GM19351 (cell line): Measurements from ENCODE around the gene TTC34.
"Not testable (repeated sequence)": the region's sequence is repeated elsewhere in the genome, so short reads cannot be mapped to it uniquely, and the experiment has no call there.

Experiments
- ATAC-seq: cut with Tn5 transposase; IDR thresholded peaks from one replicate; pipeline ENCODE4 v1.9.1; 2021; ENCODE audit warnings: mild to moderate bottlenecking, moderate library complexity; ENCODE audit not compliant: unreplicated experiment

Gene TTC34

DNA sequence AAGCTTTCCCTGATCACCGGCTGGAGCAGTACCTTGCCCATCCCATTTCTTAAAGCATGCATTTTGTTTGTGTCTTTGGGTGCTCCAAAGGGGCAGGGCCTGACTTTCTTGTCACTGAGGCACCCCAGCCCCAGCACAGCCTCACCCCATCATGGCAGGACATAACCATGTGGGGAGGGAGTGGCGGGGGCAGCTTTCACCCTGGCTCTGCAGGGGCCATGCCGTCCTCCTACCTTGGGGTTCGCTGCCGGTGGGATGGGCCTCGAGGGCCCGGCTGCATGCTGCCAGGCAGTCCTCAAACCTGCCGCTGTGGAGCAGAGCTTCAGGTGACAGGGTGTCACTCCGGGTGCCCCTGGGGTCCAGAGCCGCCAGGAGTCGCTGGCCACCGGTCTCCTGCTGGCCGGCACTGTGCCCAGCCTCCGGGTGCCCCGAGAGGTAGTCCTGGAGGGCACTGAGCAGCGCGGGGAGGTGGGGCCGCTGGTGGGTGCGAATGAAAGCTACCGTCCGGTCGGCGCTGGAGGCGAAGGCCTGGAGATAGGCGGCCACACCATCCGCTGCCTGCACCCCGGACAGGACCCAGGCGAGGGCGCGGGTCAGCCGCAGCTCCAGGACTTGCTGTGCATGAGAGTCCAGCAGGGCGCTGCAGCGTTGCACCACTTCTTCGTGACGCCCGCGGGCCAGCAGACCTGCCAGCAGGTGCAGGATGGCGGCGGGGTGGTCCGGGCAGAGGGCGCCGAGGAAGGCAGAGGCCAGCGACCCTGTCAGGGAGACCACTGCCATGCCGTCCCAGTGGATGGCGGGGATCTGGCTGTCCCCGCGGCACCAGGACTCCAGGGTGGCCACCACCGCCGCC, 1.5 kb downstream of the TTC34 start:
- no peak for ATAC-seq

DNA sequence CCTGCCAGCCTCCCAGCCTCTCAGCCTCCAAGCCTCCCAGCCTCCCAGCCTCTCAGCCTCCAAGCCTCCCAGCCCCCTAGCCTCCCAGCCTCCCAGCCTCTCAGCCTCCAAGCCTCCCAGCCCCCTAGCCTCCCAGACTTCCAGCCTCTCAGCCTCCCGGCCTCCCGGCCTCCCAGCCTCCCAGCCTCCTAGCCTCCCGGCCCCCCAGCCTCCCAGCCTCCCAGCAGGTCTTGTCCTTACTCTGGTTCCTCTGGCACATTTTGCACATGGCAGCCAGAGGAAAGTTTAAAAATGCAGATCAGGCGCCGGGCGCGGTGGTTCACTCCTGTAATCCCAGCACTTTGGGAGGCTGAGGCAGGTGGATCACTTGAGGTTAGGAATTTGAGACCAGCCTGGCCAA, 2.5 kb downstream of the TTC34 start:
- not testable (repeated sequence) for ATAC-seq

DNA sequence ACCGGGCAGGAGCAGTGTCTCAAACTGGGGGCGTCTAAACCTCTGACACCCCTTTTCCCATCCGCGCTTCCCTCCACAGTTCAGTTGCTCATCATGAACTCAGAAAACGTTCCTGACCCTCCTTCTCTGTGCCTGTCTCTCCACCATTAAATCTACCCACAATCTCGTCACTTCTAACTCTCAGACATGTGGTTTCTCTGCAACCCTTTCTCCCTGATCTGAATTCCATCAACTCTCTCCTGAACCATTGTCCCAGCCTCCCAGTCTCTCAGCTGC, 3.8 kb downstream of the TTC34 start:
- ATAC-seq: no peak

DNA sequence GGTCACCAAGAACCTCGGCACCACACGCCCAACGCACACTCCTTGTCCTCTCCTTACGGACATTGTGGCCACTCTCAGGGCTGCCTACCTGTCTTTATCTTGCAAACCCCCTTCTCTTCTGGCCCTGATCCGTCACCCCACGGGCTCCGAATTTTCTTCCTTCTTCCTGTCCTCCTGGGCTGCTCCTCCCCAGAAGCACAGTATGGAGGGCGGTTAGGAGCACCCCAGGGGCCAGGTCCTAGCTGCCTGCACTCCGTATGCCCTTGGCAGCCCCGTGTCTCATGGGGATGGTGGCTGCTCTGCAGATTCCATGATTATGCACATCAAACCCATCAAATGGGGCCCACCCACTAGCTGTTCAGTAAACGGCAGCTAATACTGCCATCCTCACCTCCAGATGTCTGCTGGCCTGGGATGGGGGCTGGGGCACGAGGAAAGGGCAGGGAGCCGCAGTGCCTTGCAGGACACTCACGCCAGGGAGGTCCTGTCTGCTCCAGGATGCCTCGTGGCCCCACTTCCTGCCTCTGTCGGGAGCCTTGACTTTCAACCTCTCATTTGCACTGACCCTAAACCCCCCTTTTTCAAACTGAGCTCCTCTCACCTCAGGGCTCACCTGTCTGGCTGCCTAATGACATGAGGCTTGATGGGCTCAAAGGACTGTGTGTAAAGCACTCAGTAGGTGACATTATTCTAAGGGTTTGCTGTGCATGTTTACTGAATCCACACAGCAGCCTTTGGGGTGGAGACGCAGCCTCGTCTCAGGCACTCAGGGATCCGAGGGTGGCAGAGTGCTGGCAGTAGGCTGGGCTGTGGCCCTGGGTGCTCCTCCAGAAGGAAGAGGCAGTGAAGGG, 4.4 kb downstream of the TTC34 start:
- ATAC-seq: no peak

DNA sequence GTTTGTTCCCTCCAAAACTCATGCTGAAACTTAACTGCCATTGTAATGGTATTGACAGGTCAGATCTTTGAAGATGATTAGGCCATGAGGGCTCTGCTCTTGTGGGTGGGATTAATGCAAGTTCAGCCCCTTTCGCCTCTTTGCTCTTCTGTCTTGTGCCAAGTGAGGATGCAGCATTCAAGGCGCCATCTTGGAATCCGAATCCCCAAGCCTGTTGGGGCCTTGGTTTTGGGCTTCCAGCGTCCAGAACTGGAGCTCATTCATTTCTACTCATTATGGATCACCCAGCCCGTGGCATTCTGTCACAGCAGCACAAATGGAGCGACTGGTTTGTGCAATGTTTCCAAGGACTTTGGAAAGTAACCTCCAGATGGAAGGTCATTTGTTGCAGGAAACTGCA, 5.6 kb downstream of the TTC34 start:
- ATAC-seq: no peak

DNA sequence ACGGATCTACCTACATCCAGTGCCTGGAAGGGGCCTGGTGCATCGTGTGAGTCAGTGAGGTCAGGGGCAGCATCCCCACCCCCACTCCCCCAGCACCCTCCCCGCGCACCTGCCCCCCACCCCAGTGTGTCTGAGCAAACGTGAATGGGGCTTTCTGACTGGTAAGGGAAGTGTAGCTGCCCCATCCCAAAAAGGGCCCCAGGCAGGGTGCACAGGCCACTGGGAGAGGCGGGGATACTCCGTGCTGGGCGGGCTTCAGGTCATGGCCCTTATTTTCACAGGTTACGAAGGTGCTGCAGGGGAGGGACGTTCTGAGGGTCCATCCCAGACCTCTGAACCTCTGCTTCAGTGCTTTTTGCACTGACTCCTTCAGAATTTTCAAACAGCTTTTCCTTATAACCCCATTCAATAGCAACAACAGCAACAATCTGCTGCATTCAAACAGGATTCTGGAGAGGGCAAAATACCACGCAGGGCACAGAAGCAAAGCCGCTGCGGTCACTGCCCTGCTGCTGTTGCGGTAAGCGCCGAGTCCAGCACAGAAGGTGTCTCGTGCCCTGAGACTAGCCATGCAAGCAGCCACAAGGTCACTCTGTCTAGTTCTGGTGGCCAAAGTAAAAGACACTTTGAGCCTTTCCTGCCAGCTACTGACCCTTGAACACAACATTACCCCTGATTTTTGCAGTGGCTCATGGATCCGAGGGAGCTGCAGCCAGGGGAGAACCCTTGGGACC, 10.3 kb downstream of the TTC34 start:
- no peak for ATAC-seq

DNA sequence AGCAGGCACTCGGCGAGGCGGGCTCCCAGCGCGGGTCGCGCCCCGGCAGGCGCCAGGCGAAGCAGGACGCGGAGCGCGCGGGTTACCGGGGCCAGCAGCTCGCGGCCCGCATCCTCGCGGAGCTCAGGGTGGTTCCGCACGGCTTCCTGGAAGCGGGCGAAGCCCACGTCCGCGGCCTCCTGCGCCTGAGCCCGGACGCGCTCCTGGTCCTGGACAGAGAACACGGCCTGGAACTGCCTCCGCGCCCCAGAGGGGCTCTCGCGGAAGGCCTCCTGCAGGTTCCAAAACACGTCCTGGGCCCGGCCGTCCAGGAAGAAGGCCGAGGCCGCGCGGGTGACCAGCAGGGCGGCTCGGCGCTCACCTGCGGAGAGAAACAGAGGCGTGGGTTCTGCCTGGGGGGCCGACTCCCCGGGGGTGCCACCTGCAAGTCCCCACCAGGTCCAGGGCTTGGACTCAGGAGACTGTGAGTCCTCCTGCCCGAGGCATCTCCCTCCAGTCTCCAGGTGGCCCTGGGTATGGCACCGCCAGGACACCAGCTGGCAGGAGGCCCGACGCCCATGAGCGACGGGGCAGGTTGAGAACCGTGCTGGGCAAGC, 11.4 kb downstream of the TTC34 start:
- no peak for ATAC-seq

DNA sequence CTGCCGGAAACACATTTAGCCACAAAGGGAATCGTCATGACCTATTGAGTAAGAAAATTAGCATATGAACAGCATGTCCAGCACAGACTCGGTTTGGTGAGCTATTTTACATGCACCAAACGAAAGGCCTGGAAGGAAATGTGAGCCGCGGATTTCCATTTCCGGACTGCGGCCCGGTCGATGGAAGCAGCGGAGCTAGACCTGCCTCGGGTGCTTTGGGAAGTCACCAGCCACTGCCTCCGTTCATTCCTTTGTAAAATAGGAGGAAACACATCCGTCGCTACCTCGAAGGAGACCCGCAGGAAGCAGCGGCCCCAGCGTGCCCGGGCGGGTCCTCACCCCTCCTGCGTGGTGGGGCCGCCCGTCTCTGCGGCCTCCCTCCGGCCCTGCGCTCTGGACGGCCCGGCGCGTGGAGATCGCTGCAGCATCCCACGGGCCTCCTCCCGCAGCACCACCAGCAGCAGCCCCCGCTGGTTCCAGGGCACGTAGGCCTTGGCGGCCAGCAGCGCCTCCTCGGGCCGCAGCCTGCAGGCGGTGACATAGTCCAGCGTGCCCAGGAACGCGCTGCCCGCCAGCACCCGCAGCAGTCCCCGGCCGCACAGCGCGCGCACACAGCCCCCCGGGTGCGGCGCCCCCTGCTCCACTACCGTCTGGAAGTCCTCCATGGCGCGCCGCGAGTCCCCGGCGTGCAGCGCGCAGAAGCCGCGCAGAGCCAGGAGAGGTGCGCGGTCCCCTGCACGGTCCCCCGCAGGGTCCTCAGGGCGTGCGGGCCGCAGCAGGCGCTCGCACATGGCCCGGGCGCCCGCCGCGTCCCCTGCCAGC, 12.1 kb downstream of the TTC34 start:
- ATAC-seq: no peak

DNA sequence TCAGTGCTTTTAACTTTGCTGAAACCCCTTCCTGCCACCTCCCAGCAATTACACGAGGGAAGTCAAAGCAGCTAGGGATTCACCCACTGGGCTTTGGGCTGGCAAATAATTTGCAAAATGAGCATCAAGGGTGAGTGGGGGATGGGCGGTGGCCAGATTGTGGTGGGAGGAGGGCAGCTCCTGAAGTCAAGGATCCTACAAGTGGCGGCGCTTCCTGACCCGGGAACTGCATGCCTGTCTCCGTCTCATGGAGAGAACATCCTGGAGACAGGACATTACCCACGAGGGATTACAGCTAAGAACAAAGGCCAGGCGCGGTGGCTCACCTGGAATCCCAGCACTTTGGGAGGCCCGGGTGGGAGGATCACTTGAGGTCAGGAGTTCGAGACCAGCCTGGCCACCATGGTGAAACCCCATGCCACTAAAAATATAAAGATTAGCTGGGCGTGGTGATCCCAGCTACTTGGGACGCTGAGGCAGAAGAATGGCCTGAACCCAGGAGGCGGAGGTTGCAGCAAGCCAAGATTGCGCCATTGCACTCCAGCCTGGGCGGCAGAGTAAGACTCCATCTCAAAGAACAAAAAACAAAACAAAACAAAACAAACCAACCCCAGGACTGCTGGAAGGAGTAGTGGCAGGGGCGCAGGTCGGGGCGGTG, 12.9 kb downstream of the TTC34 start:
- no peak for ATAC-seq

DNA sequence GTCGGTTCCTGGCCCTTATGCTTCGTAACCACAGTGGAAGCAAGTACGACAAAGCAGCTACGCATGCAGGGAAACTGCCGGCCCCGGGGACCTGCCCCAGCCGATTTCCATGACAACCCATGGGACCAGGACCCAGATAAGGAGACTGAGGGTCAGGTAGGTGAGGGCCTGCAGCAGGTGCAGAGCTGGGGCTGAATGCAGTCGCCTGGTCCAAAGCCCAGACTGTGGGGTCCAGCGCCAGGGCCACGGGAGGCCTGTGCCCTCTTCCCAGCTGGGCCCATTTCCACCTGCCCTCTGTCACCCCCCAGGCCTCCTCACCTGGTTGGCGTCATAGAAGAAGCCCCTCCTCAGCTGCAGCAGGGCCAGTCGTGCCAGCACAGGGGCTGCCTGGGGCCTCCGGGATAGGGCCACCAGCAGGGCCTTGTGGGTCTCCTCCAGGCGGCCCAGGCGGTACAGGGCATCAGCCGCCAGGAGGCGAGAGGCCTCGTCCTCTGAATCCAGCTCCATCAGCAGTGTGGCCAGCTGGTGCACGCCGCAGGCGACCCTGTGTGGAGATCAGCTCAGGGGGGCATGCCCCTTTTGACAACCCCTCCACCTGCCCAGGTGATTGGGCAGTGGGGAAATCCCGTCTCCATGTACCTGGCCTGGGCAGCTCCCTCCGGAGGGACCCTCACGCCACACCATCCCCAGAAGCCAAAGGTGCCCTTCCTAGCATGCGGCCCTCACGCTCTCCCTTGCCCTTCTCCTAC, 14.2 kb downstream of the TTC34 start:
- no peak for ATAC-seq

DNA sequence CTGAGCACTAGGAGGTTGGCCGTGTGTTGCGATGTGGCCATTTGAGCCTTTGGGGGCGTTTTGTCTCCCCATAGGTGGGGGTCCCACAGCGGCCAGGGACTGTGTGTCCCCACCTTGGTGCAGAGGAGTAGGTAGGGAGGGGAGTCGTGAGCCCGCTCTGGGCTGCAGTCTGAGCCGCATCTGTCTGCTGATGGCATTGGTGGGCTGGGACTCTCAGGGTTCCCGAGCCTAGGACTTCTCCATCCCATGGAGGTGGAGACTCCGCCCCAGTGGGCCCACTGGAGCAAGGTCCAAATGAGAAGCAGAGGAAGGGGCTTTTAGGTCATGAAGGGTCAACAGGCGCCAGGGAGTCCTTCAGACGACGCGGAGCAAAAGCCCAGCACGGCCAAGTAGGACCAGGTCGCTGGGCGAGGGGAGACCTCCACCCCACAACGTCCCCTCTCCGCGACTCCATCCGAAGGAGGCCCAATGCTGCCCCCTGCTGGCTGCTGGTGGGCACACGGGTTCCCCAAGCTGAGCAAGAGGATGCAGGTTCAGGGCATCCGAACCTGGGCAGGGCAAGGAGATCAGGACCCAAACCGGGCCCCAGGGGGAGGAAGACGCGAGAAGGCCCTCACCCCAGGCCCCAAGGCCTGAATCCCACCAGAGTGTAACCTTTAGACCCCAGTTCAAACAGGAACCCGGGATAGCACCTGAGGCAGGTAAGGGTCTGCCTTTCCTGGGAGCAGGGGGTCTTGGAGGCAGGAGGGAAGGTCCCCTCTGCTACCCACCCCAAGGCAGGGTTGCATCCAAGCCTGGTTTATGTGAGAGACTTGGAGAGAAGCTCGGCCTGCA, 14.9 kb downstream of the TTC34 start:
- no peak for ATAC-seq

DNA sequence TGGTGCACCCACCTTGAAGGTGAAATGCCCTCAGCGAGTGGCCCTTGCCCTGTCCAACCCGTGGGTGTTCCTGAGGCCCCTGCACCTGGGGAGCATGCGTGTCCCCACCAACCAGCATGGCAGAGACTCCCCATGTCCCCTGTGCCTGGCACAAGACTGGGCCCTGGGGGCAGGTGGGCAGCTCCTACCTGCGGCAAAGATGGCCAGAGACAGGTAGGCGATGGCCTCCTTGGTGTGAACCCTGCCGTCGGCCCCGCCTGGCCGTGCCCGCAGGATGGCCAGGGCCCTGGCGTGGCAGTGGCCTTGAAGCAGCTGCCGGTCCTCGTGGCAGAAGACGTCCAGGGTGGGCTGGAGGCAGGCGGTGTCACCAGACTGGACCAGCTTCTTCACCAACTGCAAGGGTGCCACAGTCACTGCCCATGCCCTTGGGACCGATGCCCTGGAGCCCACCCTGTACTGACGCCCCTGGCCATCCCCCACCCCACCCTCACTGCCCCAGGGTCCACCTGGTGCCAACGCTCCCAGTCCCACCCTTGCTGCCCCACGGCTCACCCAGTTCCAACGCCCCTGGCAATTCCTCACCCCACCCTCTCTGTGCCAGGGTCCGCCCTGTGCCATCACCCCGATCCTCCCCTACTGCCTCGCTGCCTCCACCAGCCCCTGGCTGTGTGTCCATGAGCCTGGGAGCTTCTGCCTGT, 15.7 kb downstream of the TTC34 start:
- no peak for ATAC-seq

DNA sequence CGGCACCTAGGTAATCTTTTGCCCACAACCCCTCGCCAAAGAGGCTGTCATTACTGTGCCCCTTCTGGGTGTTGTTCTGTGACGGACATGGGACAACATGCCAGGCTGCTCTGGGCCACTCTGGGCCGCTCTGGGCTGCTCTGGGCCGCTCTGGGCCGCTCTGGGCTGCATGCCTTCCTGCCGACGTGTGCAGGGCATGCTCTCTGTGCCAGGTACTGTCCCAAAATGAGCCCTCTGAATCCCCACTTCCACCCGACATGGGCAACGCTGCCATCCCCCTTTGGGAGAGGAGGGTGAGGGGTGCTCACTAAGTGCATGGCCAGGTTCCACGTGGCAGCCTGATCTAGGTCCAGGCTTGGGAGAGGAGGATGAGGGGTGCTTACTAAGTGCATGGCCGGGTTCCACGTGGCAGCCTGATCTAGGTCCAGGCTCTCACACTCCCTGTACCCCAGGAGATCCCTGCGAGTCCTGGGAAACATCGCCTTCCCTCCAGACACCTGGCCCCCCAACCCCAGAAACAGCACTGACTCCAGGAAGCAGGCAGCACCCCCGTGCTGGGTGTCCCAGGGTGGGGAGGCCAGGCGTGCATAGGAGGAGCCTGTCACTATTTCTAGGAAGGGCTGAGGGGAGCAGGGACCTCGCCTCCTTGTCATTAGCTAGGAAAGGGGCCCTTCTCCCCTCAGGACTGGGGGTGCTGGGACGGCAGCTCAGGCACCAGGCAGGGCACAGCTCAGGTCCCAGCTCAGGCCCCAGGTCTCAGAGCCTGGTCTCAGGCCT, 16.5 kb downstream of the TTC34 start:
- ATAC-seq: no peak

DNA sequence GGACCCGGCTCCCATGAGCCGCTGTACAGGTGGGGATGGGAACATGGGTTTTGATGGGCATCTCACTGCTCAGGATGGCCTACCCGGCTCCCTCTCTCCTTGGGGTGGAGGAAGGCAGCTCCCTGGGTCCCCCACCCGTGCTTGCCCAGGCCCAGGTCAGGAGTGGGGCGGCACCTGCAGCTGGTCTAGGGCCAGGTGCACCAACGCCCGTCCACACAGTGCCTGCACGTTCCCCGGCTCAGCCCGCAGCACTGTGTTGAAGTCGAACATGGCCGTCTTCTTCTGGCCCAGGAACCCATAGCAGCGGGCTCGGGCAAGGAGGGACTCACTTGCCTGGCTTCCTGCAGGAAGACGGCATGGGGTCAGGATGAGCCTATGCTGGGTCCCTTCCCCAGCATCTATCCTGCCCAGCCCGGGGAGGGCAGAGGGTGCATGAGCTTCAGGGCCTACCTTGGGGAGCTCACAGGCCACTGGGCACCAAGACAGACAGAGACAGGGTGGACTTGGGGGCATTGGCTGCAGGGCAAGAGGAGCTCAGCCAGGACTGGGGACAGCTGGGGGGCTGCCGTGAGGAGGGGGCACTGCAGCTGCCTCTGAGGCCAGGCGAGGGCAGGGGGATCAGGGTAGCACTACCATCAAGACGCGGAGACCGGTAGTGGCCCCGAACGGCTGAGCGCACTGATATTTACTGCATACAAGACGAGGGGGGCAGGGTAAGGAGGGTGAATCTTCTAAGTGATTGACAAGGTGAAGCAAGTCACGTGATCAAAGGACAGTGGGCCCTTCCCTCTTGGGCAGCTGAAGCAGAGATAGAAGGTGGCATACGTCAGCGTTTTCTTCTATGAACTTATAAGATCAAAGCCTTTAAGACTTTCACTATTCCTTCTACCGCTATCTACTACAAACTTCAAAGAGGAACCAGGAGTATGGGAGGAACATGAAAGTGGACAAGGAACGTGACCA, 17.8 kb downstream of the TTC34 start:
- ATAC-seq: no peak

DNA sequence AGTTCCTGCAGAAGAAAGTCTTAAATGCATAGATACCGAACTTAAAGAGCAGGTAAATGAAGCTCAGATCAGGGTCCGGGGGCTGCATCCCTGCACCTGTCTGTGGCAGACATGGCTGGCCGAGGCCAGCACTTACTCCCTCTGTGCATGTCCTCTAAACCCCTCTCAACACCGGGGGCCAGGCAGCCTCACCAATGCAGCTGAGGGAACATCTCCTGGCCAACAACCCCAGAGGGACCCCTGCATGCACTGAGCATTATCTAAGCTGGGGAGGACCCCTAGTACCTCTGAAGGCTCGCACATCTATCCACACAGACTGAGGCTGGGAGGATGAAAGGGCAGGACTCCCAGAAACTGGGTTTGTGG, 18.4 kb downstream of the TTC34 start:
- no peak for ATAC-seq

DNA sequence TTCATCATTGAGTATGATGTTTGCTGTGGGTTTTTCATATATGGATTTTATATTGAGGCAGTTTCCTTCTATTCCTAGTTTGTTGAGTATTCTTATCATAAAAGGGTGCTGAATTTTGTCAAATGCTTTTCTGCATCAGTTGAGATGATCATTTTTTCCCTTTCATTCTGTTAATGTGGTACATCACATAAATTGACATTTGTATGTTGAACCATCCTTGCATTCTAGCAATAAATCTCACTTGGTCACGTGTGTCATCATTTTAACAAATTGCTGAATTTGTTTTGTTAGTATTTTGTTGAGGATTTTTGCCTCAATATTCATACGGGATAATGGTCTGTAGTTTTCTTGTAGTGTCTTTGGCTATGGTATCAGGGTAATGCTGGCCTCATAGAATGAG, 19.9 kb downstream of the TTC34 start:
- no peak for ATAC-seq
